ENCODE data around the gene CCR5.
A peak's percentile ranks its signal among the peaks of the same experiment; 100 is the strongest.

The CCR5 gene

DNA sequence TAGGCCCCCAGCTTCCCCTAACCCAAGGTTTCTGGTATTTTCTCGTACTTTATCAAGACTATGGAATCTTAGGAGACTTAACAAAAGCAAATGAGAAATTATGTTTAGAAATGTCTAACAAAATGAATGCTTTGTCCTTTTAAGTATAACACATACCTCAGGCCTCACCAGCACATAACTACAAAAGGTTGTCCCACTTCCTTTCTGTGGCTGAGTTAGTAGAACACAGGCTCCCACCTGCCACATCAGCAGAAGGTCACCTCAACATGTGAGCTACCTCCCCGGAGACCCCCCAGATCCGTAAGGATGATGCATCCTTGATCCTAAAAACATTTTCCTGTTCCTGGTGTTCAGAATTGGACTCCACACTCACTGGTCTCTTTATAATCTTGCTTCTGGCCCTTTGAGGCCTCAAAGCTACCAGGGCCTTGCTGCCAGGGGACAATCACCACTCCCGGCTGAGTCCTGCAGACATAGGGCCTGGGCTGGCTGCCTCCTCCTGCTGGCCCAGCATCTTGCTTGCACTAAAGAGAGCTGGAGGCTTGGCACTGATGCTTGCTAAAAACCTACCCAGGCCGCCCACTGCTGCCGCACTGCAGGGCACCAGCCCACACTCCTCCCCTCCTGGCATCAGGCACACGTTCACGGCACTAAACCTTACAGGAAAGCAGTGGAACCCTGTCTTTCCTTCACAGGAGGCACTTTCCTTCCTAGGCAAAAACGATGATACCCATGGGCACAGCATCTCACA is 39.2 kb downstream of the CCR5 start:
- no peak for DNase-seq

GRCh38 chr3:46410669-46411068 is 39.9 kb downstream of the CCR5 start:
- DNase-seq = no peak

- no peak for DNase-seq
Observed at GRCh38 chr3:46411271-46411670, 40.5 kb downstream of the CCR5 start.

- no peak for DNase-seq
Observed at GRCh38 chr3:46412786-46413298, 42.1 kb downstream of the CCR5 start.

GRCh38 chr3:46413951-46414350 is 43.2 kb downstream of the CCR5 start:
- no peak for DNase-seq

DNA sequence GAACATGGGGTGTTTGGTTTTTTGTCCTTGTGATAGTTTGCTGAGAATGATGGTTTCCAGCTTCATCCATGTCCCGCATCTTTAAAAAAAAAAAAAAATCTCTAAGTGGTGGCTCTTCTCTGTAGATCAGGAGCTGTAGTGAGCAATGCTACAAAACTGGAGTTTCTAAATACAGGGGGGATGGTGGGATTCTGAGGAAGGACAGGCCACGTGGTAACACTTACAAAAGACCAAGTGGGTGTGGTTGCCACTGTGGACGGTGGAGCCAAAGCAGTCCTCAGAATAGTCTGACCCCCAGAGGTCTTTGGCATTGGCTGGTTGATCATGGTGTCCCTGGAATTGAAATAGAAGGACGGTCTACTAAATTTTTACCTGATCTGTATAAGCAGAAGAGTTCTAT is 44.0 kb downstream of the CCR5 start:
- no peak for DNase-seq

- DNase-seq = peak; percentile 4
Observed at GRCh38 chr3:46416125-46416810, 45.5 kb downstream of the CCR5 start.

DNA sequence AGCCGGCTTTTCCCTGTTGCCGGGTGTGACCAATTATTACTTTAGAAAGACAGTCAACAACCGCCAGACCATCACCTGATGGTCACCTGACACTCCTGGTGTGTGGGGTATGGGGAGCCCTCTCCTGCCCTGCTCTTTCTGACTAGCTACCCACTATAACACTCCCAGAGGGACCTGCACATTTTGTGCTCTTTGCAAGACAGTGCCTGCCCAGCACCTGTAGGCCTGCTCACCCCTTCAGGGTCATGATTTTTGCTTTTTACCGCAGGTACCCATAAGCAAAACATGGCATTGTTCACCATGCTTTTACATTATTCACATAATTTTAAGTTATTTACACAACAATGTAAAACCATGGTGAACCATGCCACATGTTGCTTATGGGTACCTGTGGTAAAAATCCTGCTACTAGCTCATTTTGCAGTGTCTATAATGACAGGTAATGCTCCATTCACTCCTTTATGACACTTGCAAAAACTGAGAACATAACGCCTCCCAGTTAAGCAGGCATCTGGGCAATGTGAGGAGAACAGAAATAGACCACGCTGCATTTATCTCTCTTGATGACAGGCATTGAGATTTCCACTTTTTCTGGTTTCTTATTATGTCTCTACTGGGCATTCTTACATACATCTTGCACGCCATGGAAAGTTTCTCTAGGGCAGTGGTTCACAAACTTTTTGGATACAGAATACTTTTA is 46.2 kb downstream of the CCR5 start:
- no peak for DNase-seq

- DNase-seq = no peak
Observed at GRCh38 chr3:46417841-46418611, 47.3 kb downstream of the CCR5 start.

DNA sequence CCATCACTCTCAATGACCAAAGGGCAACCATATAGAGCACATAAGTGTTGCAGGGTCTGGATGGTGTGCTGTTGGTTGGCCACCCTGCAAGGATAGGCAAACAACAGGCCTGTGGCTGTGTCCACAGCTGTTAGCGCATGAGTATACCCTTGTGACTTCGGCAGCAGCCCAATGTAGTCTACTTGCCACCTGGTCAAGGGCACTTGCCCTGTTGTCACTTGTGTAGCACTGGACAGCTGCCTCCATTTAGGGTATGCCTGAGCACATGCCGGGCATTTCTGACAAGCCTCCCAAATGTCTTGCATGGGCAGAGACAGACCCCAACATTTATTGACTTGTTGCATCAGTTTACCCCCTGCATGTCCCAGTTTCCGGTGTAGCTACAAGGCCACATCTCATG is 49.1 kb downstream of the CCR5 start:
- DNase-seq = no peak

GRCh38 chr3:46420931-46421330 is 50.2 kb downstream of the CCR5 start:
- no peak for DNase-seq

DNA sequence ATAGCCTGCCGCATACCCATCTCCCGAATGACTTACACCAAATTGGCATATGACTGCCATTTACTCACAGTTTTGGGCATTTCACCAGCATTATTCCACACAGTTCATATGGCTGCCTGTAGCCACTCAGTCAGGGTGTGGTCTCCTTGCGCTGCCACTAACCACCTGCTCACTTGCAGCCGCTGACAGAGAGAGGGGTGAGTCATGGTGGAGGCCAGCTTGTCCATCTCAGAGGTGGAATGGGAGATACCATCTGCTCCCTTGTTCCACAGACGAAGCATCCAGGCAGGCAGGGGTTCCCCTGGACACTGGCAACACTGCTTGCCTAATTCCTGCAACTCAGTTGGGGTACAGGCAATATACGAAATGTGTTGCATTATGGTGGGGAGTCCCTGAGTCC is 51.9 kb downstream of the CCR5 start:
- DNase-seq = peak; percentile 33

GRCh38 chr3:46423588-46423987 is 52.8 kb downstream of the CCR5 start:
- DNase-seq = peak; percentile 42

Measured in DMS153 (cell line).